Measurements from ENCODE around the gene NRG3.

DNA sequence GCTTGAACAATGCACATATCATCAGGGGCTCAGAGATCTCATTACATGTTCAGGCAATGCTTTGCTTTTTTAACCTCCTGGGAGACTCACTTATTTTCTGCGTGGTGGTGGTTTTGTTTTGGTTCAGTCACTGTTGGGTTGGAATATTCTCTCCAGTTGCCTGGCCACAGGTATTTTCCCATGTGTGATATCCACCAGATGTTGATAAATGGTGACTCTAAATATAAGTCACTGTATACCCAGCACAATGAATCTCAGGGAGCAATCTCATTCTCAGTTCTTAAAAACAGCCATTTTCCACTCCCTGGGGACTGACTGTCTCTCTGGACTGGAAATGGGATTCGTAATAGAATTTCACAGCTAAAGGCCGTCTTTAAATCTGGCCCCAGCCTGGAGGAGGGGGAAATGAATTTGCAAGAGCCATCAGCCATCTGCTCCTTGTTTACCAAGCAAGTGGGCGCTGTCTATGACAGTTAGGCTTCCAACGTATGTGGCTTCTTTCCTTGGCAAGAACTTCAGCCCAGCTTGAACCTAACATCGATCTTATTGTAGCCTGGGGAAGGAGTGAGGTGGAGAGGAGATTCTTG lies 1106.2 kb downstream of the NRG3 start:
- TF ChIP-seq POLR2A (IDR thresholded peaks at IDR 0.05) (no peak), EP300 (IDR thresholded peaks at IDR 0.05) (no peak)
- TF ChIP-seq, protein P1, sequence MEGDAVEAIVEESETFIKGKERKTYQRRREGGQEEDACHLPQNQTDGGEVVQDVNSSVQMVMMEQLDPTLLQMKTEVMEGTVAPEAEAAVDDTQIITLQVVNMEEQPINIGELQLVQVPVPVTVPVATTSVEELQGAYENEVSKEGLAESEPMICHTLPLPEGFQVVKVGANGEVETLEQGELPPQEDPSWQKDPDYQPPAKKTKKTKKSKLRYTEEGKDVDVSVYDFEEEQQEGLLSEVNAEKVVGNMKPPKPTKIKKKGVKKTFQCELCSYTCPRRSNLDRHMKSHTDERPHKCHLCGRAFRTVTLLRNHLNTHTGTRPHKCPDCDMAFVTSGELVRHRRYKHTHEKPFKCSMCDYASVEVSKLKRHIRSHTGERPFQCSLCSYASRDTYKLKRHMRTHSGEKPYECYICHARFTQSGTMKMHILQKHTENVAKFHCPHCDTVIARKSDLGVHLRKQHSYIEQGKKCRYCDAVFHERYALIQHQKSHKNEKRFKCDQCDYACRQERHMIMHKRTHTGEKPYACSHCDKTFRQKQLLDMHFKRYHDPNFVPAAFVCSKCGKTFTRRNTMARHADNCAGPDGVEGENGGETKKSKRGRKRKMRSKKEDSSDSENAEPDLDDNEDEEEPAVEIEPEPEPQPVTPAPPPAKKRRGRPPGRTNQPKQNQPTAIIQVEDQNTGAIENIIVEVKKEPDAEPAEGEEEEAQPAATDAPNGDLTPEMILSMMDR (IDR thresholded peaks at IDR 0.05), result no peak

Data from ovary (tissue), 3 donors.